Hepatocyte (in vitro differentiated cells): ENCODE data around the gene KAT2B. TPM values are rescaled to one million over a fixed set of nuclear protein-coding genes. Genes with fewer than 3 reads are reported as not detected.

Experiments used
- DNase-seq: peaks from one replicate; pipeline ENCODE4 v3.0.0-alpha.2; 2016; ENCODE audit warnings: low spot score
- H2AFZ ChIP-seq: fragments of 200-600 bp; sonication (generic); 2 replicates; pipeline ENCODE4 v1.6.0; 2016; ENCODE audit warnings: antibody characterized with exemption, mild to moderate bottlenecking
- H3K27ac ChIP-seq: fragments of 200-600 bp; sonication (generic); 2 replicates; pipeline ENCODE4 v1.5.1; 2016; ENCODE audit warnings: mild to moderate bottlenecking
- H3K27me3 ChIP-seq: fragments of 200-600 bp; sonication (generic); 2 replicates; pipeline ENCODE4 v1.6.1; 2016
- H3K36me3 ChIP-seq: fragments of 200-600 bp; sonication (generic); replicated peaks from 2 replicates; pipeline ENCODE4 v1.5.1; 2016; ENCODE audit warnings: low read depth; ENCODE audit not compliant: insufficient read depth
- H3K4me1 ChIP-seq: fragments of 200-600 bp; sonication (generic); 2 replicates; pipeline ENCODE4 v1.5.1; 2016; ENCODE audit warnings: mild to moderate bottlenecking, moderate library complexity; ENCODE audit not compliant: insufficient read depth
- H3K4me2 ChIP-seq: fragments of 200-600 bp; sonication (generic); 2 replicates; pipeline ENCODE4 v1.6.0; 2016
- H3K4me3 ChIP-seq: fragments of 200-600 bp; sonication (generic); 2 replicates; pipeline ENCODE4 v1.5.1; 2016; ENCODE audit warnings: mild to moderate bottlenecking
- H3K79me2 ChIP-seq: fragments of 200-600 bp; sonication (generic); 2 replicates; pipeline ENCODE4 v1.6.0; 2017; ENCODE audit warnings: mild to moderate bottlenecking
- H3K9me2 ChIP-seq: fragments of 200-600 bp; sonication (generic); replicated peaks from 2 replicates; pipeline ENCODE4 v1.6.0; 2017; ENCODE audit warnings: mild to moderate bottlenecking; ENCODE audit not compliant: insufficient read depth
- H3K9me3 ChIP-seq: fragments of 200-600 bp; sonication (generic); 2 replicates; pipeline ENCODE4 v1.5.1; 2016; ENCODE audit warnings: low read depth, mild to moderate bottlenecking
- H4K20me1 ChIP-seq: fragments of 200-600 bp; sonication (generic); 2 replicates; pipeline ENCODE4 v1.6.0; 2016; ENCODE audit warnings: mild to moderate bottlenecking; ENCODE audit not compliant: insufficient read depth, poor library complexity, severe bottlenecking
- CTCF ChIP-seq: fragments of 200-600 bp; sonication (generic); IDR thresholded peaks from 2 replicates; pipeline ENCODE4 v1.5.1; 2016; ENCODE audit warnings: antibody characterized with exemption, mild to moderate bottlenecking; ENCODE audit not compliant: poor library complexity
- EZH2 ChIP-seq: fragments of 200-600 bp; sonication (generic); IDR thresholded peaks from 2 replicates; pipeline ENCODE4 v1.6.1; 2016; ENCODE audit warnings: antibody characterized with exemption, mild to moderate bottlenecking, borderline replicate concordance
- EZH2phosphoT487 ChIP-seq: fragments of 200-600 bp; sonication (generic); IDR thresholded peaks from one replicate; pipeline ENCODE4 v1.6.1; 2018; ENCODE audit warnings: antibody characterized with exemption, mild to moderate bottlenecking, low read depth, moderate library complexity; ENCODE audit not compliant: unreplicated experiment, severe bottlenecking
- WGBS: methylation state at CpG from one replicate; pipeline ENCODE4 v1.1.6; 2016; ENCODE audit warnings: low lambda C conversion rate; ENCODE audit errors: missing lambda C conversion rate; 5-methylcytosine and 5-hydroxymethylcytosine counted together
- polyA plus RNA-seq: library from polyadenylated mRNA; unstranded; fragments of >200 nt; fragmentation: Nextera tagmentation; extraction: Ambion mirVana; gene quantifications from 2 replicates; pipeline ENCODE4 v1.2.1, GENCODE V29; 2016
- total RNA-seq: library from RNA; depleted of rRNA; stranded (reverse); fragments of >200 nt; gene quantifications from 2 replicates; pipeline ENCODE4 v1.2.3, GENCODE V29; 2014

The KAT2B gene
- total and polyA plus RNA-seq, 2 experiments from 2014 or later, result 11.7 to 13.3 TPM

GRCh38 chr3:20073068-20073467 lies 32.8 kb downstream of the KAT2B start:
- WGBS, result 63% methylated on average over 5 of the region's 5 CpGs
- peaks cover 4% of the 10 kb centered on the region for H3K79me2 ChIP-seq
- H3K27me3 ChIP-seq, result no peaks in the 10 kb centered on the region
- no peaks in the 10 kb centered on the region for H4K20me1 ChIP-seq
- no peak for DNase-seq
- H2AFZ ChIP-seq, result no peak overlapping the region
- no peaks in the 10 kb centered on the region for H3K9me2 ChIP-seq
- no peak overlapping the region for H3K27ac ChIP-seq
- H3K36me3 ChIP-seq, result no peaks in the 10 kb centered on the region
- no peaks in the 10 kb centered on the region for H3K4me1 ChIP-seq
- H3K4me3 ChIP-seq, result no peak overlapping the region
- no peak overlapping the region for H3K4me2 ChIP-seq
- H3K9me3 ChIP-seq, result no peaks in the 10 kb centered on the region
- TF ChIP-seq CTCF (no peak), EZH2phosphoT487 (no peak), EZH2 (no peak)

- no peak for TF ChIP-seq CTCF
- Histone ChIP-seq H3K36me3 (no peaks in the 10 kb centered on the region), H3K79me2 (no peaks in the 10 kb centered on the region), H3K9me3 (no peaks in the 10 kb centered on the region), H3K27ac (no peak overlapping the region), H3K9me2 (no peaks in the 10 kb centered on the region), H3K4me3 (no peak overlapping the region), H2AFZ (no peak overlapping the region), H3K4me1 (no peaks in the 10 kb centered on the region), H3K4me2 (no peak overlapping the region), H4K20me1 (no peaks in the 10 kb centered on the region), H3K27me3 (no peaks in the 10 kb centered on the region)
- 47% methylated on average over 4 of the region's 4 CpGs for whole genome bisulfite sequencing
- DNase-seq, result no peak
Measured at GRCh38 chr3:20073683-20074082, 33.4 kb downstream of the KAT2B start.

- no peak overlapping the region for H3K4me2 ChIP-seq
- no peaks in the 10 kb centered on the region for H3K9me3 ChIP-seq
- H3K4me3 ChIP-seq, result no peak overlapping the region
- no peaks in the 10 kb centered on the region for H3K79me2 ChIP-seq
- H3K27ac ChIP-seq, result no peak overlapping the region
- 89% methylated on average over 6 of the region's 6 CpGs for WGBS
- TF ChIP-seq EZH2phosphoT487 (no peak), CTCF (no peak), EZH2 (no peak)
- H3K4me1 ChIP-seq, result no peaks in the 10 kb centered on the region
- no peaks in the 10 kb centered on the region for H4K20me1 ChIP-seq
- H3K9me2 ChIP-seq, result no peaks in the 10 kb centered on the region
- no peaks in the 10 kb centered on the region for H3K27me3 ChIP-seq
- H3K36me3 ChIP-seq, result no peaks in the 10 kb centered on the region
- no peak for DNase-seq
- H2AFZ ChIP-seq, result no peak overlapping the region
Measured at GRCh38 chr3:20074226-20075063, 34.2 kb downstream of the KAT2B start.
